T-cell (primary cell): ENCODE measurements around the gene ASTN1. TPM values are rescaled to one million over a fixed set of nuclear protein-coding genes. Genes with fewer than 3 reads are reported as not detected.

ENCODE experiments used
- ATAC-seq, 4 experiments: fragments of 200-7000 bp in 3 of 4; fragments of 150-1000 bp in 1 of 4; cut with Tn5 transposase; replicated peaks in 1 of 4; 1 replicate in 3 of 4; 2 replicates in 1 of 4; pipeline ENCODE4 v1.10.0; 2021; ENCODE audit warnings: moderate library complexity in 3 of 4, mild to moderate bottlenecking in 2 of 4, moderate number of reproducible peaks in 1 of 4
- CTCF ChIA-PET, 2 donors: fragments of 300-600 bp; sonication (Branson Sonifier 250); formaldehyde crosslinking; loops; one replicate each; lab custom pipeline; 2022; ENCODE audit warnings: antibody characterized with exemption in 2 of 2; lab: Charles Lee
- POLR2A ChIA-PET, 2 donors: fragments of 300-600 bp; sonication (Branson Sonifier 250); formaldehyde crosslinking; loops; one replicate each; lab custom pipeline; 2022; ENCODE audit warnings: antibody characterized with exemption in 2 of 2; lab: Charles Lee
- DNase-seq, 35 experiments: peaks; one replicate each; pipeline versions ENCODE4 v3.0.0 to v3.0.0-alpha.2; 2013 to 2023
- H3K27ac ChIP-seq: one replicate; pipeline ENCODE4 v1.5.1; 2013; ENCODE audit warnings: low read length
- H3K27me3 ChIP-seq, 2 experiments: replicated peaks in 1 of 2; 1 replicate in 1 of 2; 2 replicates in 1 of 2; pipeline versions ENCODE4 v1.6.1 to v1.7.0; 2013; ENCODE audit warnings: low read length in 1 of 2, mixed read lengths in 1 of 2; ENCODE audit not compliant: control insufficient read depth in 2 of 2, insufficient read depth in 2 of 2; ENCODE audit errors: extremely low read depth in 1 of 2
- H3K36me3 ChIP-seq, 2 donors: 1 replicate in 1 of 2; 2 replicates in 1 of 2; pipeline versions ENCODE4 v1.6.1 to v1.7.0; 2013; ENCODE audit warnings: low read length in 1 of 2; ENCODE audit not compliant: control insufficient read depth in 2 of 2, insufficient read depth in 1 of 2; ENCODE audit errors: extremely low read depth in 1 of 2
- H3K4me1 ChIP-seq, 2 experiments: 1 replicate in 1 of 2; 2 replicates in 1 of 2; pipeline versions ENCODE4 v1.6.1 to v1.7.0; 2013; ENCODE audit warnings: low read length in 2 of 2, mixed read lengths in 1 of 2; ENCODE audit not compliant: insufficient read depth in 2 of 2, control insufficient read depth in 1 of 2; ENCODE audit errors: extremely low read depth in 1 of 2
- H3K4me3 ChIP-seq, 2 donors: 1 replicate in 1 of 2; 2 replicates in 1 of 2; pipeline versions ENCODE4 v1.5.1 to v1.7.0; 2013; ENCODE audit warnings: mild to moderate bottlenecking in 2 of 2, low read length in 1 of 2, moderate library complexity in 1 of 2; ENCODE audit not compliant: control insufficient read depth in 1 of 2; ENCODE audit errors: extremely low read depth in 1 of 2
- H3K9me3 ChIP-seq: 2 replicates; pipeline ENCODE4 v1.7.0; 2013
- H3K27ac Mint-ChIP-seq, 2 donors: one replicate each; pipeline ENCODE4 v1.8.0; 2020 to 2021; ENCODE audit warnings: mild to moderate bottlenecking in 2 of 2, mixed read lengths in 2 of 2
- H3K27me3 Mint-ChIP-seq, 2 donors: one replicate each; pipeline ENCODE4 v1.8.0; 2021 to 2022; ENCODE audit warnings: mixed read lengths in 2 of 2
- H3K36me3 Mint-ChIP-seq: one replicate; pipeline ENCODE4 v1.8.0; 2021; ENCODE audit warnings: mixed read lengths
- H3K4me1 Mint-ChIP-seq, 3 donors: one replicate each; pipeline ENCODE4 v1.8.0; 2020 to 2022; ENCODE audit warnings: mixed read lengths in 3 of 3, mild to moderate bottlenecking in 1 of 3
- H3K4me3 Mint-ChIP-seq, 3 donors: one replicate each; pipeline ENCODE4 v1.8.0; 2020 to 2022; ENCODE audit warnings: mild to moderate bottlenecking in 3 of 3, mixed read lengths in 3 of 3, moderate library complexity in 3 of 3
- H3K9me3 Mint-ChIP-seq, 3 donors: one replicate each; pipeline ENCODE4 v1.8.0; 2020 to 2022; ENCODE audit warnings: mixed read lengths in 3 of 3
- WGBS: methylation state at CpG from one replicate; pipeline ENCODE4 v1.1.5; 2013; ENCODE audit warnings: missing lambda C conversion rate; ENCODE audit not compliant: insufficient coverage; 5-methylcytosine and 5-hydroxymethylcytosine counted together
- total RNA-seq, 35 experiments: library from RNA in 6 of 35; stranded (reverse) in 6 of 35; fragments of 120-200 nt in 1 of 35; gene quantifications; one replicate each; pipeline versions ENCODE4 v1.2.1 to v1.2.4 and lab custom pipeline; 2013 to 2026

Gene ASTN1
- total RNA-seq, 5 donors from 2014 or later (not counting 1 experiment from before 2014, with no cell fraction given) = 0.06 TPM; not detected in 4

- 0% methylated on average over 1 of the region's 9 CpGs for WGBS
- H3K36me3 ChIP-seq = no peaks in the 10 kb centered on the region
- DNase-seq (peak in 12 of 35 experiments; percentile 3 to 35 (median 10)), ATAC-seq (no peak)
- peaks cover 0 to 3% of the 10 kb centered on the region in 2 experiments for H3K27me3 ChIP-seq
- no peak overlapping the region for H3K4me3 ChIP-seq
- Mint-ChIP-seq H3K9me3 (peaks cover 0 to 6% (median 0%) of the 10 kb centered on the region in 3 donors), H3K27me3 (peaks cover 3 to 8% of the 10 kb centered on the region in 2 donors), H3K4me3 (no peak overlapping the region), H3K36me3 (no peaks in the 10 kb centered on the region), H3K27ac (no peak overlapping the region), H3K4me1 (no peaks in the 10 kb centered on the region)
- ChIA-PET CTCF (interaction anchor here in 1 of 2 donors (0.6 kb wide), 1 partner anchor 483 kb away, joined by 4 read pairs; no protein-coding TSS in a partner anchor), POLR2A (no interaction called here)
- no peak overlapping the region for H3K27ac ChIP-seq
- H3K4me1 ChIP-seq = no peaks in the 10 kb centered on the region
- H3K9me3 ChIP-seq = no peaks in the 10 kb centered on the region
Observed at GRCh38 chr1:176880955-176881595, 283.4 kb downstream of the ASTN1 start.

- Histone ChIP-seq H3K4me1 (no peaks in the 10 kb centered on the region), H3K27ac (no peak overlapping the region), H3K9me3 (no peaks in the 10 kb centered on the region), H3K27me3 (peaks cover 0 to 3% of the 10 kb centered on the region in 2 experiments), H3K36me3 (no peaks in the 10 kb centered on the region), H3K4me3 (no peak overlapping the region)
- Mint-ChIP-seq H3K9me3 (peaks cover 0 to under 1% (median 0%) of the 10 kb centered on the region in 3 donors), H3K36me3 (no peaks in the 10 kb centered on the region), H3K27me3 (peaks cover 2 to 4% of the 10 kb centered on the region in 2 donors), H3K27ac (no peak overlapping the region), H3K4me1 (no peaks in the 10 kb centered on the region), H3K4me3 (no peak overlapping the region)
- no CpG with 5 or more reads among the region's 13 CpGs for WGBS
- DNase-seq = no peak
- no peak for ATAC-seq
- POLR2A ChIA-PET = no interaction called here
- CTCF ChIA-PET = no interaction called here
Observed at GRCh38 chr1:176879784-176880620, 284.5 kb downstream of the ASTN1 start.

GRCh38 chr1:176878750-176879536 lies 285.6 kb downstream of the ASTN1 start:
- CTCF ChIA-PET = no interaction called here

GRCh38 chr1:176877557-176877956 lies 287.0 kb downstream of the ASTN1 start:
- Histone ChIP-seq H3K4me3 (no peak overlapping the region), H3K27me3 (peaks cover 0 to 3% of the 10 kb centered on the region in 2 experiments), H3K9me3 (no peaks in the 10 kb centered on the region), H3K4me1 (no peaks in the 10 kb centered on the region), H3K27ac (no peak overlapping the region), H3K36me3 (no peaks in the 10 kb centered on the region)
- no peaks in the 10 kb centered on the region for H3K36me3 Mint-ChIP-seq
- ChIA-PET CTCF (no interaction called here), POLR2A (no interaction called here)
- no peak overlapping the region for H3K4me3 Mint-ChIP-seq
- no peaks in the 10 kb centered on the region for H3K4me1 Mint-ChIP-seq
- peaks cover 6 to 10% of the 10 kb centered on the region in 2 donors for H3K27me3 Mint-ChIP-seq
- no CpG with 5 or more reads among the region's 3 CpGs for WGBS
- no peaks in the 10 kb centered on the region for H3K9me3 Mint-ChIP-seq
- H3K27ac Mint-ChIP-seq = no peak overlapping the region
- no peak for DNase-seq
- ATAC-seq = no peak

More at GRCh38 chr1:176878750-176879536, 285.6 kb downstream of the ASTN1 start:
- 61% methylated on average over 12 of the region's 12 CpGs for WGBS
- no peak for DNase-seq
- Mint-ChIP-seq H3K27ac (no peak overlapping the region), H3K4me3 (no peak overlapping the region), H3K27me3 (peaks cover 2 to 5% of the 10 kb centered on the region in 2 donors), H3K4me1 (no peaks in the 10 kb centered on the region), H3K9me3 (no peaks in the 10 kb centered on the region), H3K36me3 (no peaks in the 10 kb centered on the region)
- peak in 1 of 4 experiments; percentile 13 for ATAC-seq
- POLR2A ChIA-PET = no interaction called here
- H3K4me1 ChIP-seq = no peaks in the 10 kb centered on the region
- H3K9me3 ChIP-seq = no peaks in the 10 kb centered on the region
- H3K27ac ChIP-seq = no peak overlapping the region
- H3K36me3 ChIP-seq = no peaks in the 10 kb centered on the region
- H3K27me3 ChIP-seq = peaks cover 0 to 3% of the 10 kb centered on the region in 2 experiments
- H3K4me3 ChIP-seq = no peak overlapping the region

- ChIA-PET CTCF (no interaction called here), POLR2A (no interaction called here)
- no peaks in the 10 kb centered on the region for H3K4me1 Mint-ChIP-seq
- no peaks in the 10 kb centered on the region for H3K4me1 ChIP-seq
- H3K36me3 Mint-ChIP-seq = no peaks in the 10 kb centered on the region
- H3K36me3 ChIP-seq = no peaks in the 10 kb centered on the region
- ATAC-seq = no peak
- peaks cover 6 to 12% of the 10 kb centered on the region in 2 donors for H3K27me3 Mint-ChIP-seq
- H3K27ac ChIP-seq = no peak overlapping the region
- H3K27ac Mint-ChIP-seq = no peak overlapping the region
- 67% methylated on average over 2 of the region's 4 CpGs for WGBS
- H3K4me3 ChIP-seq = no peak overlapping the region
- H3K4me3 Mint-ChIP-seq = no peak overlapping the region
- no peaks in the 10 kb centered on the region for H3K9me3 Mint-ChIP-seq
- DNase-seq = no peak
- H3K27me3 ChIP-seq = peaks cover 0 to 3% of the 10 kb centered on the region in 2 experiments
- H3K9me3 ChIP-seq = no peaks in the 10 kb centered on the region
Observed at GRCh38 chr1:176876966-176877515, 287.5 kb downstream of the ASTN1 start.

GRCh38 chr1:176869577-176869976 lies 294.9 kb downstream of the ASTN1 start:
- H3K4me3 ChIP-seq = no peak overlapping the region
- Mint-ChIP-seq H3K4me1 (no peaks in the 10 kb centered on the region), H3K36me3 (no peaks in the 10 kb centered on the region), H3K27ac (no peak overlapping the region), H3K27me3 (peaks cover 4 to 20% of the 10 kb centered on the region in 2 donors), H3K4me3 (no peak overlapping the region), H3K9me3 (no peaks in the 10 kb centered on the region)
- peaks cover 0 to 2% of the 10 kb centered on the region in 2 experiments for H3K27me3 ChIP-seq
- no peak for DNase-seq
- POLR2A ChIA-PET = no interaction called here
- CTCF ChIA-PET = no interaction called here
- no peaks in the 10 kb centered on the region for H3K4me1 ChIP-seq
- no peak for ATAC-seq
- no peak overlapping the region for H3K27ac ChIP-seq
- H3K9me3 ChIP-seq = no peaks in the 10 kb centered on the region
- no peaks in the 10 kb centered on the region for H3K36me3 ChIP-seq
- 77% methylated on average over 4 of the region's 4 CpGs for WGBS
